NCI-H510A (cell line): ENCODE measurements around the gene UBE2E1.
"Not testable (repeated sequence)": the region's sequence is repeated elsewhere in the genome, so short reads cannot be mapped to it uniquely, and the experiment has no call there.

Source experiments
- DNase-seq: peaks from one replicate; lab custom pipeline; 2025; lab: John Stamatoyannopoulos, UW

UBE2E1 gene

DNA sequence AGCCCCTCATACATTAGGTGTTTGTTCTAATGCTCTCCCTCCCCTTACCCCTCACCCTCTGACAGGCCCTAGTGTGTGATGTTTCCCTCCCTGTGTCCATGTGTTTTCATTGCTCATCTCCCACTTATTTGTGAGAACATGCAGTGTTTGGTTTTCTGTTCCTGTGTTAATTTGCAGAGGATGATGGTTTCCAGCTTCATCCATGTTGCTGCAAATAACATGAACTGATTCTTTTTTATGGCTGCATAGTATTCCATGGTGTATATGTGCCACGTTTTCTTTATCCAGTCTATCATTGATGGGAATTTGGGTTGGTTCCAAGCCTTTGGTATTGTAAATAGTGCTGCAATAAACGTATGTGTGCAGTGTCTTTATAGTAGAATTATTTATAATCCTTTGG, 43.7 kb downstream of the UBE2E1 start:
- DNase-seq = not testable (repeated sequence)

DNA sequence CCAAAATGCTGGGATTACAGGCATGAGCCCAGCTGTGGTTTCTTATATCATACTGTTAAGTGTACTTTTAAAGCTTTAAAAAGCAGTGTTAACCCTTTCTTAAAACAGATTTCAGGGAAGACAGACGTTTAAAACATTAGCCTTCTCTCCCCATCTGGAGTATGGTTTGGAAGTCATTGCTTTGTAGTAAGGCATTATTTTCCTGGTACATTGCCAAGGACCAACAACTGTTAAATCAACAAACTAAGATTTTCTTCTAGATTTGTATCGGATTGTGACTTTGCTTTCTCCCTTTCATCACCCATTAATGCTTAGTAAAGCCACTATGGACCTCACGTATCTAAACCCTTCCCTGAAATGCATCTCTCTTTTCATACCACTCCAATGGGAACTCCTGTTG, 50.5 kb downstream of the UBE2E1 start:
- no peak for DNase-seq

DNA sequence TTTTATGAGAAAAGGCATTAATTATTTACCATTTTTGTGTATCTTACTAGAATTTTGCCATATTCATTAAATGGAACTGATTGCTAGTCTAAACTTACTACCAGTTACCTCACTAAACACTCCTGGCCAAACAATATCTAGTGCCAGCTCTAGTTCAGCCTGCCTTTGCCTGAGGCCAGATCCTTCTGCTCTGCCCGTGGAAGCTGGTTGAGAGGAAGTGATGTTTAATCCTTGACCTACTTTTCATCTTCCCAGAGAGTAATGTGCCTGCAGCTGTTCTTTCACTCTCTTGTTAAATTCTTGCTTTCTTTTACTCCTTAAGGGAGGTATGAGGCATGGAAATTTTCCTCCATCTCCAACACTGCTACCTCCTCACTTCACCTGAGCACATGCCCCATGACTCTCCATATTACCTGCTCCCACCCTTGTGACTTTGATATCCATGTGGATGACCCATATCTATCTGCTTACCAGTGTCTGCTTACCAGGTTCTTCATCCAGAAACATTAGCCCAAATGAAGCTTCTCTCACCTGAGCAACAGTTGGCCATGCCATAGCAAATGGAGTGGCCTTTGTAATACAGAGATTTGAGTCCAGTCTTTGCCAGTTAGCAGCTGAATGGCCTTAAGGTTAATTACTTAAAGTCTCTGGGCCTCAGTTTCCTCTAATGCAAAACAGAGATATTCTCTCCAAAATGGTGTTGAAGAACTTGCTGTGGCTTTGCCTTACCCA, 53.4 kb downstream of the UBE2E1 start:
- DNase-seq = no peak

DNA sequence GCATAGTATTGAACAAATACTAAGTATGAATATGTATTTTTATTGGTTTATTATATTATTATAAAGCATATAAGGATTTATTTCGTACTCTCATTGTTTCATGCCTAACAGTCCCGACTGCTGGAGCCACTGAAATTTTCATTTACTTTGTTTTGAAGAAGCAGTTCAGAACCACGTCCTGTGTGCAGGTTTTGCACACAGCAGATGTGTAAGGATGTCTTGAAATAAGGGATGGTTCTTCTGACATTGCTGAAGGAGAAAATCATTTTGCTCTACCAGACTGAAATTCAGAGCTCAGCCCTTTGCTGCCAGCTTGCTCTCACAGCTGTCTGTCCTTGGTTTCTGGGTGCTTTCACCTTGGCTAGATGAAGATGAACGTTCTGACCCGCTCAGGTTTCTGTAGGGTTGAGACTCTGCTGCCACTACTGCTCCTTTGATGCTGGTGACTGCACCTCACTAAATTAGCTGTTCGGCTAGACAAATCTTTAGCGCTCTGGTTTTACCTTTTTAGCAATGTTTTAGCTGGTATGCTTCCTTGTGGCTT, 54.2 kb downstream of the UBE2E1 start:
- no peak for DNase-seq

DNA sequence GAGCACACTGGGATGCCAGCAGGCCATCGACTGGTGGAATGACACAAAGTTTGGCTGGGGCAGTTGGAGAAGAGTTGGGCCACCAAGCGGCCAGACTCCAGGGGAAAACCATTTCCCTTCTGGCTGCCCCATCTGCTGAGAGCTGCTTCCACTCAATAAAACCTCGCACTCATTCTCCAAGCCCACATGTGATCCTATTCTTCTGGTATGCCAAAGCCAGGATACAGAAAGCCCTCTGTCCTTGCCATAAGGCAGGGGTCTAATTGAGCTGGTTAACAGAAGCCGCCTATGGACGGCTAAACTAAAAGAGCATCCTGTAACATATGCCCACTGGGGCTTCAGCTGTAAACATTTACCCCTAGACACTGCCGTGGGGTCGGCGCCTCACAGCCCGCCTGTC, 55.9 kb downstream of the UBE2E1 start:
- no peak for DNase-seq

DNA sequence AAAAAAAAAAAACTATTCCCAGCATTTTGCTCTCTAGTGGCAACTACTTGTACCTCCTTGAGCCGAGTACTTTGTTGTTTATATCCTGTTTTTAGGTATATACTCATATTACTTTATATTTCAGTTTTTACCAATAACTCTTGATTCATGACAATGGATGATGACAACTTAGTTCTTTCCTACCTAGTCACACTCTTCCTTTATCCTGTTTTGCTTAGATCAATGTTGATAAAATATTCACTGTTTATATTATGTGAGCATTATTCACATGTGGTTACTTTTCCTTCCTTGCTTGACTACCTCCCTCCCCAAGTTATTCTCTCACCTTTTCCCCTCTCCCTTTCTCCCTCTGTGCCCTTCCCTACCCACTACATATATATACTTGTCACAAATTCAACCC, 57.3 kb downstream of the UBE2E1 start:
- DNase-seq = no peak

DNA sequence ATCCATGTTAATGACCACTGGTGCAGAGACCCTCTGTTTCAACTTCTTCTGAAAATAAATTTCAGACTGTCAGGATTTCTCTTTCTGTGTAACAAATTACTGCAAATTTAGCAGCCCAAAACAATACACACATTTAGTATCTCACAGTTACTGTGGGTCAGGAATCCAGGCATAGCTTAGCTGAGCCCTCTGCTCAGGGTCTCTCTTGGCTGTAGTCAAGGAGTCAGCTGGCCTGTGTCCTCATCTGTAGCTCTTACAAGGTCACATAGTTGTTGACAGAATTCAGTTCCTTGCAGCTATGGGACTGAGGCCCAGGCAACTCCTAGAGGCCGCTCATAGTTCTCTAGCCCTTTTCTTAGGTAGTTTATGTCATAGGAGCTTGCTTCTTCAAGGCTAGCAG, 59.2 kb downstream of the UBE2E1 start:
- no peak for DNase-seq

DNA sequence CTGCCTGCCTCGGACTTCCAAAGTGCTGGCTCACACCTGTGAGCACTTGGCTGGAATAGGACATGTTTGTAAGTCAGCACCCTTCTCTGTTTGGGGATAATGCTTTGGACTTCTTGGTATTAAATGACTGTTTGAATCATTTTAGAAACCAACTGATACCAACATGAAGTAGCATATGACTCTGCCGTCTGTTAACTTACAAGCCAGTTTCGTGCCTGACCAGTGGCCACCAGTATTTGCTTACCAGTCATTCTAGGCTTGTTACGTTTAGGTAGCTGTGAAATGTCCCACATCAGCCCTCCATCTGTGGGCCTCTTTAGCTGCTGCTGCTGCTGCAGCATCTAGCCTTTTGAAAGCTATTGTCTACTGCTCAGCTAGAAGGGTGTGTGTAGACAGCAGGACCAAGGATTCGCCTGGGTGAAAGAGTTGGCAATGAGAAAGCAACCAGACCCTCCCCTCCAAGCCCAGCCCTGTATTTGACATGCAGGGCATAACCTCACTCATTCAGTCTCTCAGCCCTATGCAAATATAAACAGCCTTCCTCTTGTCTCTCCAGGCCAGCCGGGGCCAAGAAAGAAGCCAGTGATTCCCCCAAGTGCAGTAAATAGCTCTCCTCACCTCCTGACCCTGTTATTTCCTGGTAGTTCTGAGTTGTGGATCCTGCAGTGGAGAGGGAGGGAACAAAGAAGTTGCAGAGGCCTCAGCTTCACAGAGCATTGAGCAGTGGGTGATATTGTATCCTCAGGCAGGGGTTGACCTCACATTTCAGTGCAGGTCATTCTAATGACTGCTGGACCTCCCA, 60.0 kb downstream of the UBE2E1 start:
- no peak for DNase-seq

DNA sequence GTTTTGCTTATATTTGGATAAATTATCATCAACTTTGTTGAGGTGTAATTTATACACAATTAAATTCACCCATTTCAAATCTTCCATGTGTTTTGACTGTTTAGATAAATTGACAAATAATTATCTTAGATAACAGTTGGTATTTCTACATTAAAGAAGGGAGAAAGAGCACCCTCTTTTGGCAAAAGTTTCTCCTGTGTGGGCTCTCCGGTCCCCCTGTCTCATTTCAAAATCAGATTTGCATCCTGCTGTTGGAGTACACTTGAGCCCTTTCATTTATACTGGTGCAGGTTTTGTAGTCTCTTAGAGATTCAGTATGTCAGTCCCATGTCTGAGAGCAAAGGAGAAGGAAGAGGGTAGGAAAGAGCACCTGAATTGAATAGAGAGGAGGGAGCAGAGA, 61.6 kb downstream of the UBE2E1 start:
- DNase-seq = no peak

DNA sequence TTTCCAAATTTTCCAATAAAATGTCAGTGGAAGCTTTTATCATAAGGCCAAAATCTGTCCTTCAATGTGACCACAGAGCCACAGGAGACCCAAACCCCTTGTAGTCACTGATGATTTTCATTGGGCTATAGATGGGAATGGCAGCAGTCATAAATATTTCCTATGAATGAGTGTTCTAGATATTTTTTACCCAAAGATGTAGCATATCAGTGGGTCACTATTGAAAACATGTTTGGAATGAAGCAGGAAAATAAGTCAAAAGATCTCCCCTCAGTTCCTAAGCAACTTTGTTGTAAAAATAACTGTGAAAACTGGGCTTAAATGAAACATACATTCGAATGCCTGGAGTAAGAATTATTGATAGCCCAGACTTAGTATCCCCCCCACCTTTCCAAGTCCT, 62.1 kb downstream of the UBE2E1 start:
- DNase-seq = no peak

DNA sequence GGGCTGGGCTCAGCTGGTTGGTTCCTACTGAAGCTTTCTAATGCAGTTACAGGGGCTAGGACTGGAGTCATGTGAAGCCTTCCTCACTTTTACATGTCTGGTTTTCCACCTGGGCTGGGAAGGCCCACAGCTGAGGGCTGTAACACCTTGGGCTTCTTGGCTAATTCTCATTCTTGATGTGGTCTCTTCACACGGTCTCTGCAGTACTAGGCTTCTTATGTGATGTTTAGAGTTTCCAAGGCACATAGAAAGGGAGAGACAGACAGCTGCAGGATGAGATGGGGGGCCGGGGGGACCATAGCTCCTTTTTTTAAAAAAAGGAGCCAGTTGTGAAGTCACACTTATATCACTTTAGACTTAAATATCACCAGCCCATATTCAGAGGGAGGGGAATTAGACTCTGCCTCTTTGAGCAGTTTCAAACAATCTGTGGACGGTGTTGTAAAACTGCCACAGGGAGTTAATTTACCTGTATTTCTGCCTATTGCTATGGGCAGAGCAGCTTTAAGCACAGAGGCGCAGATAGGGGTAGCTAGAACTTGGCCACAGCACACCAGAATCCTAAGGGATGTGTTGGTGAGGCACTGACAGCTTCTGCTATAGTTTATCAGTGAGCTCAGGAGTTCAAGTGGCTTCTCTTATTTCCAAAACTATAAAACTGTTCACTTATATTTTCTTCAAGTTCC, 64.4 kb downstream of the UBE2E1 start:
- DNase-seq = no peak

DNA sequence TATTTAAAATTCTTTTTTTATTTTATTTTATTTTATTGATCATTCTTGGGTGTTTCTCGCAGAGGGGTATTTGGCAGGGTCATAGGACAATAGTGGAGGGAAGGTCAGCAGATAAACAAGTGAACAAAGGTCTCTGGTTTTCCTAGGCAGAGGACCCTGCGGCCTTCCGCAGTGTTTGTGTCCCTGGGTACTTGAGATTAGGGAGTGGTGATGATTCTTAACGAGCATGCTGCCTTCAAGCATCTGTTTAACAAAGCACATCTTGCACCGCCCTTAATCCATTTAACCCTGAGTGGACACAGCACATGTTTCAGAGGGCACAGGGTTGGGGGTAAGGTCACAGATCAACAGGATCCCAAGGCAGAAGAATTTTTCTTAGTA, 64.9 kb downstream of the UBE2E1 start:
- DNase-seq = not testable (repeated sequence)

DNA sequence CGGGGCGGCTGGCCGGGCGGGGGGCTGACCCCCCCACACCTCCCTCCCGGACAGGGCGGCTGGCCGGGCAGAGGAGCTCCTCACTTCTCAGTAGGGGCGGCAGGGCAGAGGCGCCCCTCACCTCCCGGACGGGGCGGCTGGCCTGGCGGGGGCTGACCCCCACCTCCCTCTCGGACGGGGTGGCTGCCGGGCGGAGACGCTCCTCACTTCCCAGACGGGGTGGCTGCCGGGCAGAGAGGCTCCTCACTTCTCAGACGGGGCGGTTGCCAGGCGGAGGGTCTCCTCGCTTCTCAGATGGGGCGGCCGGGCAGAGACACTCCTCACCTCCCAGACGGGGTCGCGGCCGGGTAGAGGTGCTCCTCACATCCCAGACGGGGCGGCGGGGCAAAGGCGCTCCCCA, 65.6 kb downstream of the UBE2E1 start:
- DNase-seq = not testable (repeated sequence)

DNA sequence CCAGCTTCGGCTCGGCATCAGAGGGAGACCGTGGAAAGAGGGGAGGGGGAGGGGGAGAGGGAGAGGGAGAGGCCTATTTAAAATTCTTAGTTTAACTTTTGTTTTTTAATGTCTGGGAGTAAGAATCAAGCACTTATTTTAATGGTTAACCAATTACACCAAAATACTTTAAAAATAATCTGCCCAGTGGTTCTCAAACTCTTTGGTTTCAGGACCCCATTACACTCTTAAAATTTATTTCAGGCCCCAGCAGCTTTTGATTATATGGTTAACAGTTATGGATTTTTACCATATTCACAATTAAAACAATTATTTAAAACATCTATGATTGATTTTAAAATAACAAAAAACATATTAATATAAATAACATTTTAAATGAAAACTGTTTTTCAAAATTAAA, 66.6 kb downstream of the UBE2E1 start:
- DNase-seq = no peak

DNA sequence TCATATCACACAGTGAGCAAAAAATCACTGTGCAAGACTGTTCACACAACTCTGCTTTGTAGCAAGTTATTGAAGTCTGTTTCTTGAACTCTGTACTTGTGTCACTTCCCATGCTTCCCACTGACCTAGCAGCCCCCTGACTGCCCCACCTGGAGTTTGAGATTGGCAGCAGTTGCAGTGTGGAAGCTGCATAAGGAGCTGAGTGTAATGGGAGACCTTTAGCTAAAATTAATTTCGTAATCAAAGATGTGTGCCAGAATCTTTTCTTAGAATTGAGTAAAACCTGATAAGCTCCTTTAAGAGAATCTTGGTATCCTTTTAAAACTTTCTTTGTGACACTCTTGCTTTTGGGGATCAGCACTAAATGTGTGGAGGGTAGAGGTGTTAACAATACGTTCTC, 68.2 kb downstream of the UBE2E1 start:
- DNase-seq = no peak

DNA sequence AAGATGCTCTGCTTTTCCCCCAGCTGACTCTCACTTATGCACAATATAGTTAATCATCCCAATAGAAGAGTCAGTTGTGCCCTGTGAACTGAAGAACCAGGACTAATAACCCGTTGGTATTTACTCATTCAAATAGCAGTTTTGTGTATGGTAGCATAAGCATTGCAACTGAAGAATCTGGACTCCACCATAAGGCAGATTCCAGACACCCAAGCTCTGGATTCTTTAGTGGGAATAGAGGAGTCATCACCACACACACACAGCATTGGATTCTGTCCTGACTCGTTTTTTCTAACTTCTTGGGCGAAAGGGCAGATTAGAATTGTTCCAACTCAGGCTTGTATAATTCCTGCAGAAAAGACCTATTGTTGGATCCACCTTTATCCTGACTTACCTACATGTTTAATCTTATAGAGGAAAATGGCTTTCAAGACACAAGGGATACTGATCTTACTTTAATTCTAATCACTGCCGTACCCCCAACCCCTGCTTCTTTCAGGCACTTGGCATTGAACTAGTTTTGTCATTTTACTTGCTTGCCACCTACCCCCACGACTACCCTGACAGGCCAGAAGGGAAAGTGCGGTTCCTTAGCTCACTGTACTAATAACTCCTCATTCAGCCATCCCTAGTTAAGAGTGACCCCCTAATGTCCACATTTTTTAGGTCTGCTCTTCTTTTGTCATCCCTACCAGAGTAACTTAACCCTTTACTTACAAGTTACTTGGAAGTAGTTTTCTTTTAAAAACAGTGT, 68.8 kb downstream of the UBE2E1 start:
- DNase-seq = no peak

DNA sequence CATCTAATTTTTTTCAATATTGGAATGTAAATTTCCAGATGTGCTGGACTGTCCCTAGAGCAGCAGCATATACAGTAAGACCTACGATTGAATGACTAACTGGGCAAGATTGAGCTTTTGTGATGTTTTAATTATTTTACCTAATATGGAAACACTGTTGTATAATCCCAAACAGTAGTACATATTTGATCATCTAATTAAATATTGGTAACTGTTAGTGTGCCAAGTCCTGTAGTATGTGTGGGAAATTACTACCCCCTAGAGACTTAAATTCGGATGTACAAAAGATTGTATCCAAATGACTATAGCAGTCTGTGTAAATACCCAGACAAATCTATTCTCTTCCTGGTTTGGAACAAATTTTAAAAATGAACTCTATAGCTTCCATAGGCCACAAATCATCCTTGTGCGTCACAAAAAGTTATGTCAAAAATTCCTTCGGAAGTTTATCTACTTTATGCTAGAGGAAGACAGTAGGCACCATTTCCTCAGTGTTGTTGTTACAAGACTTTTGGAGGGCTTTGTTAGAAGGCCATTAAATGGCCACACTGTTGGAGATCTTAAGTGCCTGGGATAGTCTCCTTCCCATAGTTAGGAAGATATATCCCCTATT, 69.5 kb downstream of the UBE2E1 start:
- no peak for DNase-seq

DNA sequence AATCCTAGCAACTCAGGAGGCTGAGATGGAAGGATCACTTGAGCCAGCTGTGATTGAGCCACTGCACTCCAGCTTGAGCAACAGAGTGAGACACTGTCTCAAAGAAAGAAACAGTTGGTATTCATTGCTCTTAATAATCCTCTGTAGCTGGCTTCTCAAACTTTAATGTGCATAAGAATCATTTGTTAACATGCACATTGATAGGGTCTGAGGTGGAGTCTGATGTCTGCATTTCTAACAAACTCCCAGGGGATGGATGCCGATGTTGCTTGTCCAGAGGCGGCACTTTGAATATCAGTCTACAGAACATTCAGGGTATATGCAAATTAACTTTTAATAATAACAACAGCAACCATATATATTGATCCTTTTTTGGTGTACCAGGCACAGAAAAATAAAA, 71.2 kb downstream of the UBE2E1 start:
- no peak for DNase-seq

DNA sequence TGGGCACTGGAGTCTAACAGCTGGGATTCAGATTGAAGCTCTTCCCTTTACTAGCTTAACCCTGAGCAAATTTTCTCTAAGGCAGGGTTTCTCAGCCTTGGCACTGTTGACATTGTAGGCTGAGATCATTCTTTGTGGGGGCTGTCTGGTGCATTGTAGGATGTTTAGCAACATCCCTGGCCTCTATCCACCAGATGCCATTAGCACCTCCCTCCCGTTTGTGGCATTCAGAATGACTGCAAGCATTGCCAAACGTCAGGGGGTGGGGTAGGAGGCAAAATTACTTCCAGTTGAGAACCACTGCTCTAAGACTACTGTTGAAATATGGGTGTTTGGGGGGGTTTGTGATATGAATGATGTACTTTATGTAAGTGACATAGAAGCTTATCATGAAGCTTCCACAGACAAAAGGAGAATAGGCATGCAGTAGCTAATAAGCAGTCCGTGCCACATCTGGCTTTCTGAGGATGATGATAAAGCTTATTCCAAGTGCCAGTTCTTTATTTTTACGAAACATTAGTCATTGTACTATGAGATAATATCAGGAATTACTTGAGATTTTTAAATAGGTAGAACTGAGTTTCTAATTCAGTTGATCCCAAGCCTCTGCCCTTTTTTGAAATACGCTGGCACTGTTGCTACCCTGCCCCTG, 71.7 kb downstream of the UBE2E1 start:
- DNase-seq = no peak

DNA sequence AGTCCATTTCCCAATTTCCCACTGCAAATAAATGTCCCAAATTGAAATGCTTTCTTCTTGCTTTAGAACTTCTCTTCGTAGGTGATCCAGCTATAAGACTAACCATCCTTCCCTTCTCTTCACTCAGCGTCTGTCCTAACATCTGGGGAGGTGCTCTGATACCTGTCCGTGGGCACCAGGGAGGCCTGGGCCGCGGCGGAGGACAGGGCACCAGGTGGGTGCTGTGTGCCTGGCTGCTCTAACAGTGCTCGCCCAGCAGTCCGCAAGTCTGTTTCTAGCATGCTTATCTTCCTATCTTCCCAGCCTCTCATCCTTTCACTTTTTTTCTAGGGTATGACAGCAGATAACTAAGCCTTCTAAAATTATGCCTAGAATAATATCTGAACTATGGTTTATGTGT, 73.7 kb downstream of the UBE2E1 start:
- no peak for DNase-seq

DNA sequence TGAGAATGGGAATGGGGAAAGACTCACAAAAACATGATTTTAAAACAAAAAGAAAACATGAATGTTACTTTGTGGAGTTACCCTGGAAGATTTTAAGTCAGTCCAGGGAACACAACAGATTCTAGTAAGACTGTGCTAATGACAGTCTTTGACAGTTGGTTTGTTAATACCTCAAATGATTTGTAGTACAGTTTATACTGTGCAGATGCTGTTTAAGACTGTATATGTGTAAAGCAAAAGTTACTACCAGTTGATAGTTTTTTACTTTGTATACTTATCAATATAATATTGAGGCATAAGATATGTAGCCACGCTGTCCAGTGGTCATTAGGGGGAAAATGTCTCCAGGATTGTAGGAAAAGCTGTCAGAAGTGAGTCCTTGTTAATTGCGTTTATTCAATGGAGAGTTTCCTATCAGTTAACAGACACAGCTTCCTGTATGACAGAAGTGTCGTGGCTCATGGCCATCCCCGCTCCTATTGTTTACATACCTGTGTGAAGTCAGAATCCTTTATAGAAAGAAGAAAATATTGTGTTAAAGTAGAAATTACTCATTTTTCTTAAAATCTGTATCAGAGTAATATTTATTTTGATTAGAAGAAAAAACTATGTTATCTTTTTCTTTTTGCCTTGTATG, 75.1 kb downstream of the UBE2E1 start:
- DNase-seq = no peak
